Erythroblast (primary cell): ENCODE data around the gene PTEN.

ENCODE experiments used
- GATA1 ChIP-seq: IDR thresholded peaks from 2 replicates; pipeline ENCODE4 v1.6.1; 2011; ENCODE audit warnings: low read depth, mild to moderate bottlenecking, control low read depth, low read length, moderate library complexity
- POLR2A ChIP-seq: IDR thresholded peaks from 2 replicates; pipeline ENCODE4 v1.6.1; 2011; ENCODE audit warnings: mild to moderate bottlenecking, low read length

DNA sequence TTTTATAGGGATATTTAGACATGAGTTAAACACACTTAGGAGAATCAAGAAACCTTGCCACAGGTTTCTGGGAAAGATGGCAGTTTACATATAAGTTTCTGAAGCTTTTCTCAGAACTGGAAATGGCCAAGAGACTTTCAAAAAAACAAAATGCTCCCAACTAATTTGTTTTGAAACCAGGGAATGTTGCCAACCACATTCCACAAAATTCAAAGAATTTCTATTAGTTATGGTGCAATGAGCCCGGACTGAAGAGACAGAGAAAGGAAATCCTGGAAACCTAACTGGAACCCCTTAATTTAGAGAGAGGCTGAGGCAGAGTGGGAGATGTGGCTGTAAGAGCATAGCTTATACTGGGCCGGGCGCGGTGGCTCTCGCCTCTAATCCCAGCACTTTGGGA lies 128.5 kb downstream of the PTEN start:
- TF ChIP-seq POLR2A (no peak), GATA1 (no peak)
